ENCODE data around the gene KCTD2.

DNA sequence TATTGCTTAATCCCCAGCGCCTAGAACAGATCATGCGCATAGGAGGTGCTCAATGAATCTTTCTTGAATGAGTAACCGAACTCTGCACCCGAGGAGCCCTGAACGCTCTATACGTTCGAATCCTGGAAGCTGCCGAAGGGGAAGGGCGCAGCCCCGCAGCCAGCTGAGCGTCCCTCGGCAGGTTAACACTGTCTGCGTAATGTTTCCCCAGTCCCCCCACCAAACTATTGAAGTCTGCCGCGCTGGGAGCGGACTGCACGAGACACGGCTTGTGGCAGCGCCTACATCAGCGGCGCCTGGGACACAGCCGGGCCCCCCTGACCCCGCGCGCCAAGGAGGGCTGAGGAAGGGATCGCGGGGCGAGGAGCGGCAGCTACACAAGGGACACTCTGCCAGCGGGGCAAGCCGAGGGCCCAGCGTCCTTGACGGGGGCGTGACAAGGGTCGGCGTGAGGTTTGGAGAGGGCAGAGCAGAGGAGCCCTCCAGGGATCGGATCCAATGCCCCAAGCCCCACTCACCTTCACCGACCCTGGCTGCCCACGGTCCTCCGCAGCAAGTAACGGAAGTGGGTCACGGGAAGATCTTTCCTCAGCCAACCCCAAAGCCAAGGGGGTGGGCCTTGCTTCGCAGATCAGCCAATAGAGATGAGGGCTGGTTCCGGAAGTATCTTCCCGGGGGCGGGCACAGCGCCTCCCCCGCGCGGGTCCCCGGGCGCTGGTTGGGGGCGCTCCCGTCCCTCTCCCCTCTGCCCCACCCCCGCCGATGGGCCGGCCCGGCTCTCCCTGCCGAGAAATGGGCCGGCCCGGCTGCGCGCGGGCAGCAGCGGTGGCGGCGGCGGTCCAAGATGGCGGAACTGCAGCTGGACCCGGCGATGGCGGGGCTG lies at the start of gene KCTD2, which contains the start of gene ATP5PD:
- TF ChIP-seq, protein P1, sequence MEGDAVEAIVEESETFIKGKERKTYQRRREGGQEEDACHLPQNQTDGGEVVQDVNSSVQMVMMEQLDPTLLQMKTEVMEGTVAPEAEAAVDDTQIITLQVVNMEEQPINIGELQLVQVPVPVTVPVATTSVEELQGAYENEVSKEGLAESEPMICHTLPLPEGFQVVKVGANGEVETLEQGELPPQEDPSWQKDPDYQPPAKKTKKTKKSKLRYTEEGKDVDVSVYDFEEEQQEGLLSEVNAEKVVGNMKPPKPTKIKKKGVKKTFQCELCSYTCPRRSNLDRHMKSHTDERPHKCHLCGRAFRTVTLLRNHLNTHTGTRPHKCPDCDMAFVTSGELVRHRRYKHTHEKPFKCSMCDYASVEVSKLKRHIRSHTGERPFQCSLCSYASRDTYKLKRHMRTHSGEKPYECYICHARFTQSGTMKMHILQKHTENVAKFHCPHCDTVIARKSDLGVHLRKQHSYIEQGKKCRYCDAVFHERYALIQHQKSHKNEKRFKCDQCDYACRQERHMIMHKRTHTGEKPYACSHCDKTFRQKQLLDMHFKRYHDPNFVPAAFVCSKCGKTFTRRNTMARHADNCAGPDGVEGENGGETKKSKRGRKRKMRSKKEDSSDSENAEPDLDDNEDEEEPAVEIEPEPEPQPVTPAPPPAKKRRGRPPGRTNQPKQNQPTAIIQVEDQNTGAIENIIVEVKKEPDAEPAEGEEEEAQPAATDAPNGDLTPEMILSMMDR (IDR thresholded peaks at IDR 0.05), result no peak
- no peak for TF ChIP-seq POLR2A (IDR thresholded peaks at IDR 0.05)

Measured in testis (tissue), 2 donors.